ENCODE measurements around the gene CUBN. TPM values are rescaled to one million over a fixed set of nuclear protein-coding genes. Genes with fewer than 3 reads are reported as not detected.

Gene CUBN
- total and polyA plus RNA-seq, 9 of the 15 experiments (the other 6 are each of a cell fraction or from before 2014, with no cell fraction given), result 0.04 to 0.33 (median 0.09) TPM

DNA sequence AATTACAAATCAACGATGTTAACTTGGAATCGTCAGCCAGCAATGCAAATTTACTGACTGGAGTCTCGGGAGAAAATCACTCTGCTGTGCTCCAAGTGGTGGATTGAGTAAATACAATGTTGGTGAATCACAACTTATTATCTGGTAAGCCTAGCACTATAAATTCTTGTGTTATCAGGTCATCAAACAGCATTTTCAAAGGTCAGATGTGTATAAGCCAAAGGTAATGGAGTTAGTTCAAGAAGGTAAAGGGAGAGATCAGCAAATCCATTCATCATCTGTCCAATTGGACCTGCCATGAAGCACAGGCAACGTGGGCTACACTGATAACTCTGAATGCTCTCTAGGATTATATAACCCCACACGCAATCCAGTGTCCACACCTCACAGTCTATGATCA, 13.9 kb downstream of the CUBN start (continued):
- TF ChIP-seq PHF21A (IDR thresholded peaks at IDR 0.05; ENCODE audit: borderline replicate concordance, low read depth) (no peak), ATF3 (IDR thresholded peaks at IDR 0.05) (peak; percentile 22; the same call in 1 of the 2 replicates), ATF3 (CRISPR knock-in tag; conservative IDR thresholded peaks at IDR 0.05) (no peak), ZNF124 (CRISPR knock-in tag; IDR thresholded peaks at IDR 0.05) (no peak), TEAD4 (IDR thresholded peaks at IDR 0.05; ENCODE audit: low read length) (peak; percentile 83), TEAD4 (CRISPR knock-in tag; IDR thresholded peaks at IDR 0.05; ENCODE audit: borderline replicate concordance) (no peak), NR2C1 (IDR thresholded peaks at IDR 0.05) (no peak), NR2C1 (tag; IDR thresholded peaks at IDR 0.05) (0 out of 2 replicates have a peak, but pooled peaks have one; percentile 32), MTA2 (IDR thresholded peaks at IDR 0.05; ENCODE audit: low read depth) (peak; percentile 52; the same call in 1 of the 2 replicates), PBX2 (CRISPR knock-in tag; IDR thresholded peaks at IDR 0.05; ENCODE audit: low read depth) (no peak), PBX2 (tag; conservative IDR thresholded peaks at IDR 0.05; ENCODE audit: low read depth) (peak; percentile 76), EP300 (IDR thresholded peaks at IDR 0.05; ENCODE audit: low read length) (no peak), BCL6 (CRISPR knock-in tag; IDR thresholded peaks at IDR 0.05) (no peak), SMAD3 (CRISPR knock-in tag; conservative IDR thresholded peaks at IDR 0.05) (no peak), NR2F6 (CRISPR knock-in tag; IDR thresholded peaks at IDR 0.05) (no peak), E2F1 (CRISPR knock-in tag; IDR thresholded peaks at IDR 0.05) (no peak), GATAD2B (IDR thresholded peaks at IDR 0.05; ENCODE audit: borderline replicate concordance) (no peak), ZNF780A (CRISPR knock-in tag; IDR thresholded peaks at IDR 0.05) (no peak), TRIM24 (IDR thresholded peaks at IDR 0.05) (no peak), HDAC3 (IDR thresholded peaks at IDR 0.05; ENCODE audit: borderline replicate concordance, partially characterized antibody) (peak; percentile 48), HDAC2 (IDR thresholded peaks at IDR 0.05) (peak; percentile 46; the same call in 1 of the 2 replicates), PML (IDR thresholded peaks at IDR 0.05; ENCODE audit: low read length) (peak; percentile 53; the same call in 1 of the 2 replicates), CHD2 (IDR thresholded peaks at IDR 0.05; ENCODE audit: low read depth, low read length) (no peak), TFE3 (CRISPR knock-in tag; IDR thresholded peaks at IDR 0.05) (no peak), SMAD2 (IDR thresholded peaks at IDR 0.05; ENCODE audit: low read depth, low read length) (no peak)
- TF ChIP-seq, protein P1, sequence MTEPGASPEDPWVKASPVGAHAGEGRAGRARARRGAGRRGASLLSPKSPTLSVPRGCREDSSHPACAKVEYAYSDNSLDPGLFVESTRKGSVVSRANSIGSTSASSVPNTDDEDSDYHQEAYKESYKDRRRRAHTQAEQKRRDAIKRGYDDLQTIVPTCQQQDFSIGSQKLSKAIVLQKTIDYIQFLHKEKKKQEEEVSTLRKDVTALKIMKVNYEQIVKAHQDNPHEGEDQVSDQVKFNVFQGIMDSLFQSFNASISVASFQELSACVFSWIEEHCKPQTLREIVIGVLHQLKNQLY (CRISPR knock-in tag; conservative IDR thresholded peaks at IDR 0.05), result no peak

Measured in K562 (cell line).